Activated CD8-positive, alpha-beta T cell treated with anti-CD3 and anti-CD28 coated beads for 36 hours (primary cell): ENCODE results near the gene TMEM120B. TPM values are rescaled to one million over a fixed set of nuclear protein-coding genes. Genes with fewer than 3 reads are reported as not detected.

Experiments used
- ATAC-seq: fragments of 200-7000 bp; cut with Tn5 transposase; one replicate; pipeline ENCODE4 v1.10.0; 2021; ENCODE audit warnings: mild to moderate bottlenecking, moderate library complexity
- CTCF ChIA-PET: fragments of 350-600 bp; sonication (Branson Sonifier 250); formaldehyde crosslinking; loops from one replicate; lab custom pipeline; 2021; ENCODE audit warnings: antibody characterized with exemption; lab: Charles Lee
- POLR2A ChIA-PET: fragments of 350-600 bp; sonication (Branson Sonifier 250); formaldehyde crosslinking; loops from one replicate; lab custom pipeline; 2021; ENCODE audit warnings: antibody characterized with exemption; lab: Charles Lee
- DNase-seq: peaks from one replicate; pipeline ENCODE4 v3.0.0-alpha.2; 2020
- H3K27ac Mint-ChIP-seq: one replicate; pipeline ENCODE4 v1.8.0; 2021; ENCODE audit warnings: mild to moderate bottlenecking, mixed read lengths
- H3K27me3 Mint-ChIP-seq: one replicate; pipeline ENCODE4 v1.8.0; 2021; ENCODE audit warnings: mixed read lengths
- H3K36me3 Mint-ChIP-seq: one replicate; pipeline ENCODE4 v1.8.0; 2021; ENCODE audit warnings: low read depth, mixed read lengths
- H3K4me1 Mint-ChIP-seq: one replicate; pipeline ENCODE4 v1.8.0; 2021; ENCODE audit warnings: low read depth, mixed read lengths
- H3K4me3 Mint-ChIP-seq: one replicate; pipeline ENCODE4 v1.8.0; 2021; ENCODE audit warnings: mild to moderate bottlenecking, moderate library complexity, mixed read lengths
- H3K9me3 Mint-ChIP-seq: one replicate; pipeline ENCODE4 v1.8.0; 2021; ENCODE audit warnings: mixed read lengths
- intact Hi-C: fragments of 100-400 bp; cut with micrococcal nuclease; formaldehyde crosslinking; loops from one replicate; pipeline ENCODE4 v1.10.0; 2022
- total RNA-seq, 2 experiments: library from RNA; stranded (reverse); gene quantifications; one replicate each; pipeline ENCODE4 v1.2.3, GENCODE V29; 2021
- TF ChIP-seq, protein P1 (sequence below): fragments of 200-600 bp; IDR thresholded peaks from one replicate; pipeline ENCODE4 v1.8.0; 2022; ENCODE audit warnings: antibody characterized with exemption, mild to moderate bottlenecking

Gene TMEM120B
- total RNA-seq, 2 experiments from 2014 or later = 11.7 to 12.7 TPM

DNA sequence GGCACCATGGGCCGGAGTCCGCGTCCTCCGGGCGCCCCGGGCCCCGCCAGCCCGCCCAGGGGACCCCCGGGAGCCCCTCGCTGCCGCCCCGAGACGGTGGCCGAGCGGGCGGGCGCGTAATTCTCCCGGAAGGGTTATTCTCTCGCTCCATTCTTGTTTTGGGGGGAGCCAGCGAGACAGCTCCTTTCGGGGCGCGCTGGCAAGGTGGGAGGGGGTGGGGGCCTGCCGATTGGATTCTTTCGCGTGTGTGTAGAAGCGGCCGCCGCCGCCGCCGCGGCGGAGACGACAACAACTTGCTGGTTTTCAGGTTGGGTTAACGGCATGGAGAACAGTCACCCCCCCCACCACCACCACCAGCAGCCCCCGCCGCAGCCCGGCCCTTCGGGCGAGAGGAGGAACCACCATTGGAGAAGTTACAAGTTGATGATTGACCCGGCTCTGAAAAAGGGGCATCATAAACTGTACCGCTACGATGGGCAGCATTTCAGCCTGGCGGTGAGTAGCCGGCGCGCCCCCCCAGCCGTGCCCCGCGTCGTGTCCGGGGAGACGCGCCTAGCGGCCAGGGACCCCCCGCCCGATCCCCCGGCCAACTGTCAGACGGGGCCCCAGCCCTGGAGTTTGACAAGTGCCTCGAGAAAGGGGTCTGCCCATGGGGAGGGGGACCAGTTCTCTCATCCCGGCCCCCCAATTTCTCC lies 92.0 kb downstream of the TMEM120B start:
- Mint-ChIP-seq H3K27me3 (no peaks in the 10 kb centered on the region), H3K9me3 (no peaks in the 10 kb centered on the region), H3K36me3 (peaks cover 41% of the 10 kb centered on the region), H3K4me3 (peak overlapping the region; percentile 92), H3K27ac (peak overlapping the region; percentile 97), H3K4me1 (peaks cover 15% of the 10 kb centered on the region)
- DNase-seq = peak; percentile 70
- no peak for ATAC-seq
- ChIA-PET CTCF (interaction anchor here (0.7 to 13.5 kb wide), 3 partner anchors 8 to 84 kb away, joined by 3 to 698 read pairs (median 4); partner anchors contain the start of genes PSMD9, RHOF and SETD1B), POLR2A (interaction anchor here (0.9 to 25.9 kb wide), 4 partner anchors 8 to 274 kb away, joined by 4 to 683 read pairs (median 8); partner anchors contain the start of genes MLXIP, RHOF and TMEM120B)
- intact Hi-C loops = no loop called here
- TF ChIP-seq, protein P1, sequence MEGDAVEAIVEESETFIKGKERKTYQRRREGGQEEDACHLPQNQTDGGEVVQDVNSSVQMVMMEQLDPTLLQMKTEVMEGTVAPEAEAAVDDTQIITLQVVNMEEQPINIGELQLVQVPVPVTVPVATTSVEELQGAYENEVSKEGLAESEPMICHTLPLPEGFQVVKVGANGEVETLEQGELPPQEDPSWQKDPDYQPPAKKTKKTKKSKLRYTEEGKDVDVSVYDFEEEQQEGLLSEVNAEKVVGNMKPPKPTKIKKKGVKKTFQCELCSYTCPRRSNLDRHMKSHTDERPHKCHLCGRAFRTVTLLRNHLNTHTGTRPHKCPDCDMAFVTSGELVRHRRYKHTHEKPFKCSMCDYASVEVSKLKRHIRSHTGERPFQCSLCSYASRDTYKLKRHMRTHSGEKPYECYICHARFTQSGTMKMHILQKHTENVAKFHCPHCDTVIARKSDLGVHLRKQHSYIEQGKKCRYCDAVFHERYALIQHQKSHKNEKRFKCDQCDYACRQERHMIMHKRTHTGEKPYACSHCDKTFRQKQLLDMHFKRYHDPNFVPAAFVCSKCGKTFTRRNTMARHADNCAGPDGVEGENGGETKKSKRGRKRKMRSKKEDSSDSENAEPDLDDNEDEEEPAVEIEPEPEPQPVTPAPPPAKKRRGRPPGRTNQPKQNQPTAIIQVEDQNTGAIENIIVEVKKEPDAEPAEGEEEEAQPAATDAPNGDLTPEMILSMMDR = no peak

DNA sequence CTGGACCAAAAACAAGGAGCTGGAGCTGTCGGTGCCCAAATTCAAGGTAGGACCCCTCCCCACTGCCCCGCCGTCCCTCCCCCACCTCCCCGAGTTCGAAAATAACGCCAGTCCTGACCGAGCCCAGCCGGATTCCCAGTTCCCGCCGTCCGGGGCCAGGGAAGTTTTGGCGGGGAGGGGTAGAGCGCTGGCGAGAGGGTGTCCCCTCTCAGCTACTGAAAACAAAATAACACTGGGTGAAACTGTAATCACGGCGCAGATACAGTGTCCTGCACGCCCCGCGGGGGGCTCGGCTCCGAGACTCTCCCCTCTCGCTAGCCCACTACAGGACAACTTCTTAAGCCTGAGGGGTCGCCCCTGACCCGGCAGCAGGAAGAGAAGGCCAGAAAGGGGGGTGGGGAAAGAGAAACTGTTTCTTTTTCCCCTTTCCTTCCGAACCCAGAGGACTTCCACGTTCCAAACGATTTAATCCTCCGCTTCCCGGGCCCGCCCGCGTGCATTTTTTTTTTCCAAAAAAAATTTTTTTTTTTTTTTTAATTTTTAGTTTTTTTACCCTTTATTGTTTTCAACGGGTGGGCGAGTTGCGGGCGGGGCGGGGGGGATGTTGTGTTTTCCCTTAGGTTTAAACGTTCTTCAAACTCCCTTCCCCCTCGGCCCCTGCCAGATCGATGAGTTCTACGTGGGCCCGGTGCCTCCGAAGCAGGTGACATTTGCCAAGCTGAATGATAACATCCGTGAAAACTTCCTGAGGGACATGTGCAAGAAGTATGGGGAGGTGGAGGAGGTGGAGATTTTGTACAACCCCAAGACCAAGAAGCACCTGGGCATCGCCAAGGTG lies 92.8 kb downstream of the TMEM120B start:
- ChIA-PET POLR2A (interaction anchor here (1.0 to 25.9 kb wide), 3 partner anchors 18 to 113 kb away, joined by 3 to 683 read pairs (median 9); partner anchors contain the start of genes CFAP251, RHOF and TMEM120B), CTCF (interaction anchor here (1.0 to 13.5 kb wide), 3 partner anchors 9 to 27 kb away, joined by 3 to 698 read pairs (median 3); partner anchors contain the start of genes RHOF and SETD1B)
- Mint-ChIP-seq H3K27ac (peak overlapping the region; percentile 97), H3K9me3 (no peaks in the 10 kb centered on the region), H3K27me3 (no peaks in the 10 kb centered on the region), H3K36me3 (peaks cover 45% of the 10 kb centered on the region), H3K4me1 (peaks cover 15% of the 10 kb centered on the region), H3K4me3 (peak overlapping the region; percentile 92)
- ATAC-seq (no peak), DNase-seq (no peak)
- intact Hi-C loops = no loop called here
- TF ChIP-seq, protein P1 = no peak

DNA sequence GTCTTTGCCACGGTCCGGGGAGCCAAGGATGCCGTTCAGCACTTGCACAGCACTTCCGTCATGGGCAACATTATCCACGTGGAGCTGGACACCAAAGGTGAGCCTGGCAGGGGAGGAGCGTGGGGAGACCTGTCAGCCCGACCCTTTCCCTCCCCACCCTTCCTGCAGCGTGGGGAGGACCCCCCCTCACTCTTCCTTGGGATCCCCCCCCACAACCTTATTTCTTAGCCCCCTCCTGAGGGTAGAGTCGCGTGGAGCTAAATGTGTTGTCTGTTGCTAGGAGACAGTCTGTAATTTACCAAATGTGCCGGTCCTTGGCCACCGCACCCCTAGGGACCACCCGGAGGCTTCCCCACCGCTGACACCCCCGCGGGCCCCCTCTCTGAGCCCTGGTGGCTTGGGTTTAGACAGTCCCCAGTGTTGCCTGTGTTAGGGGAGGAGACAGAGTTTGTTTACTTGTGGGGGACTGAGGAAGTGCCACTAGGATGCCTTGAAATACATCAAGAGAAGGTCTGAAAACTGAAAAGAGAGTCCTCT lies 93.5 kb downstream of the TMEM120B start:
- CTCF ChIA-PET = interaction anchor here (1.0 to 13.5 kb wide), 4 partner anchors 10 to 28 kb away, joined by 3 to 698 read pairs (median 3); partner anchors contain the start of genes RHOF and SETD1B
- Mint-ChIP-seq H3K4me1 (peaks cover 20% of the 10 kb centered on the region), H3K27ac (peak overlapping the region; percentile 82), H3K27me3 (no peaks in the 10 kb centered on the region), H3K4me3 (peak overlapping the region; percentile 92), H3K36me3 (peaks cover 46% of the 10 kb centered on the region), H3K9me3 (no peaks in the 10 kb centered on the region)
- TF ChIP-seq, protein P1 = no peak
- no peak for ATAC-seq
- intact Hi-C loops = no loop called here
- POLR2A ChIA-PET = interaction anchor here (0.7 to 25.9 kb wide), 6 partner anchors 9 to 112 kb away, joined by 3 to 683 read pairs (median 4); partner anchors contain the start of genes CFAP251, RHOF and TMEM120B
- DNase-seq = peak; percentile 54

DNA sequence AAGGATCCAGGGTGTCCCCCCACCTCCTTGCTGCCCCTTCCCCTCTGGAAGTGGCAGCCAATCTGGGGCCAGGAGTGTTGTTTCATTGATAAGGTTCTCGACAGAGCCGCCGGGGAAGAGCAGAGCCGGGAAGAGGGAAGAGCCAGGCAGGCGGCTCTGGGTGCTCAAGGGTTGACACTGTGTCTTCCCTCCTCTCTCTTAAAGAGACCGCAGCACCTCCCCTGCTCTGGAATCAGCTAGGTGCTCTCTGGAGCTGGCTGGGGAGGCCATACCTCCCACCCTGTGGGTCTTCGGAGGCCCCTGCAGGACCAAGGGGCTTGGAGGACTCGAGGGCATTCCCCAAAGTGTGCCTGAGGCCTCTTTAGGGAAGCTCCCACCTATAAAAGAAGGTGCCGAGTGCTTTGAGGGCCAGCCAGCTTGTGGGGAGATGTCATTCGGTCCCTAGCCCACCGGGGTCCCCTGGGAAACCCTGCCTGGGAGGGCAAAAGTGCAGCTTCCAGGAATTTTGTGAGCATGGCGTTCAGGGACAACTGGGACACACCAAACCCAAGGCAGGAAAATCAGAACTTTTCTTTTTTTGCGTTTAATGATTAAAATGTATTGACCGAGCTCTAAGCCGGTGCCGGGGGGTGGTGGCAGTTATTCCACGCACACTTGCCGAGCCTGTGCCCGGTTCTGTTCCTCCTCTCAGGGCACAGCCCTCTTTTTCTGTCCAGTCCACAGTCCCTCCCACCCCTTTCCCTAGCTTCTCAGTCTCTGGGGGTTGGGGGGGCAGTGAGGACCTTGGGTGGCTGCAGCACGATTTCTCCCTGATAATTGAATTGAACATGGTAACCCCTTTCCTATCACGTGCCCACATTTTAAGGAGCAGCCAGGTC lies 94.2 kb downstream of the TMEM120B start:
- intact Hi-C loops = no loop called here
- DNase-seq (no peak), ATAC-seq (no peak)
- Mint-ChIP-seq H3K4me1 (peaks cover 22% of the 10 kb centered on the region), H3K9me3 (no peaks in the 10 kb centered on the region), H3K36me3 (peaks cover 45% of the 10 kb centered on the region), H3K27ac (peak overlapping the region; percentile 82), H3K27me3 (no peaks in the 10 kb centered on the region), H3K4me3 (peak overlapping the region; percentile 92)
- CTCF ChIA-PET = interaction anchor here (1.1 to 13.5 kb wide), 4 partner anchors 8 to 124 kb away, joined by 3 to 698 read pairs (median 3); partner anchors contain the start of genes RHOF and SETD1B
- TF ChIP-seq, protein P1 = no peak
- POLR2A ChIA-PET = interaction anchor here (0.6 to 25.9 kb wide), 7 partner anchors 9 to 111 kb away, joined by 3 to 683 read pairs (median 3); partner anchors contain the start of genes CFAP251 and RHOF
